SK-N-MC (cell line): ENCODE results near the gene TRIM36.

Experiments
- EZH2 ChIP-seq: fragments of 200-600 bp; sonication (generic); IDR thresholded peaks from one replicate; pipeline ENCODE4 v1.6.1; 2017; ENCODE audit warnings: antibody characterized with exemption
- FOXP2 ChIP-seq: optimal IDR thresholded peaks from 2 replicates; pipeline ENCODE3; 2011; ENCODE audit warnings: mild to moderate bottlenecking, moderate library complexity; ENCODE audit not compliant: insufficient read depth; ENCODE audit errors: extremely low read length, control extremely low read depth
- POLR2AphosphoS5 ChIP-seq: IDR thresholded peaks from 2 replicates; pipeline ENCODE4 v1.6.1; 2012; ENCODE audit warnings: mild to moderate bottlenecking, low read depth, low read length, borderline replicate concordance

DNA sequence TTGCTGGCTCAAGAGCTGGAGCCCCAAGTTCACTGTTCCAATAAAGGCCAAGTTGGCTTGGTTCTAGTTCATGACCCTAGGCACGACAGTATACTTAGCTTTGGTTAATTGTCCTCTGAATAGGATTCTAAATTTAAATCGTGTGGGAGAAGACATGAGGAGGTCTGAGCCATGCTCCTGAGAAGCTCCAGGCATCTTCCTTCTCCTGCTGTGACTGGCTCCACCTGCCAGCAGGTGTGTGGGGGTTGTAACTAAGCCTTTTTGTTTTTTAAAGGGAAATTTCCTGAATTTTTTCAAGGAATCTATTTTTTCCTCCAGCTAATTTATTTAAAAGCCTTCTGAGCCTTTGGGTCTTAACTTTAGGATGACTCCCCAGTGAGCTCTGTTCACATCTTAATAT, 20.2 kb upstream of the TRIM36 start:
- no peak for TF ChIP-seq POLR2AphosphoS5
- no peak for TF ChIP-seq EZH2
- TF ChIP-seq FOXP2: no peak
